ENCODE results near the gene RABEP2. TPM values are rescaled to one million over a fixed set of nuclear protein-coding genes. Genes with fewer than 3 reads are reported as not detected.

RABEP2 gene
- total and polyA plus RNA-seq, 2 donors (not counting 1 experiment from before 2014, with no cell fraction given): 5.9 to 22.6 TPM

DNA sequence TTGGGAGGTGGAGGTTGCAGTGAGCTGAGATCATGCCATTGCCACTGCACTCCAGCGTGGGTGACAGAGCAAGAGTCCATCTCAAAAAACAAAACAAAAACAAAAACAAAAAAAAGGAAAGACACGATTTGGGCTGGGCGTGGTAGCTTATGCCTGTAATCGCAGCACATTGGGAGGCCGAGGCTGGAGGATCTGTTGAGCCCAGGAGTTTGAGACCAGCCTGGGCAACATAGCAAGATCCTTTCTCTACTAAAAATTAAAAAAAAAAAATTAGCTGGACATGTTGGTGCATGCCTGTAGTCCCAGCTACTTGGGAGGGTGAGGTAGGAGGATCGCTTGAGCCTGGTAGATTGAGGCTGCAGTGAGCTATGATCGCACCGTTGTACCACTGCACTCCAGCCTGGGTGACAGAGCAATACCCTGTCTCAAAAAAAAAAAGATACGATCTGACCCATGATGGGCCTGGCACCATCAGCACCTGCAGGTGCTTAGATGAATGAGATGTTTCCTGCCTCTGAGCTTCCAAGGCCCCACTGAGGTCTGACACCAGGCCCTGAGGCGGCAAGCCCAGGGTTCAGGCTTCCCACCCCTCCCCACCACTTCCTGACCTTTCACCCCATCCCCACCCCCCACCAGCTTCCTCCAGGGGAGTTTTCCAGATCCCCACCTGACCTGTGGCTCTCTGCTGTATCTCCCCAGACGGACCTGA is 25.0 kb downstream of the RABEP2 start:
- DNase-seq (ENCODE audit: low read depth in 2 of 2): no peak
- Histone ChIP-seq H3K4me1 (ENCODE audit: control insufficient read depth, extremely low read depth, insufficient read depth, low read length) (no peaks in the 10 kb centered on the region), H3K79me2 (ENCODE audit: control insufficient read depth, insufficient read depth, low read length) (no peaks in the 10 kb centered on the region), H3K9me3 (ENCODE audit: control insufficient read depth, insufficient read depth, low read depth, low read length) (no peaks in the 10 kb centered on the region), H2AFZ (ENCODE audit: low read length) (no peak overlapping the region), H3K27ac (ENCODE audit: insufficient read depth, low read length) (no peak overlapping the region), H3K4me2 (ENCODE audit: extremely low read depth, insufficient read depth, low read length) (no peak overlapping the region), H3K4me3 (replicated peaks in 1 of 4; ENCODE audit: control extremely low read depth in 1 of 4, insufficient read depth in 1 of 4, low read depth in 3 of 4, low read length in 4 of 4) (no peak overlapping the region), H3K27me3 (ENCODE audit: control insufficient read depth, insufficient read depth, low read length) (no peaks in the 10 kb centered on the region), H3K9ac (ENCODE audit: insufficient read depth, low read length) (no peak overlapping the region), H3K36me3 (ENCODE audit: control insufficient read depth, insufficient read depth, low read length) (no peaks in the 10 kb centered on the region), H4K20me1 (ENCODE audit: control insufficient read depth, extremely low read depth, insufficient read depth, low read length) (no peaks in the 10 kb centered on the region)
- TF ChIP-seq, protein P1, sequence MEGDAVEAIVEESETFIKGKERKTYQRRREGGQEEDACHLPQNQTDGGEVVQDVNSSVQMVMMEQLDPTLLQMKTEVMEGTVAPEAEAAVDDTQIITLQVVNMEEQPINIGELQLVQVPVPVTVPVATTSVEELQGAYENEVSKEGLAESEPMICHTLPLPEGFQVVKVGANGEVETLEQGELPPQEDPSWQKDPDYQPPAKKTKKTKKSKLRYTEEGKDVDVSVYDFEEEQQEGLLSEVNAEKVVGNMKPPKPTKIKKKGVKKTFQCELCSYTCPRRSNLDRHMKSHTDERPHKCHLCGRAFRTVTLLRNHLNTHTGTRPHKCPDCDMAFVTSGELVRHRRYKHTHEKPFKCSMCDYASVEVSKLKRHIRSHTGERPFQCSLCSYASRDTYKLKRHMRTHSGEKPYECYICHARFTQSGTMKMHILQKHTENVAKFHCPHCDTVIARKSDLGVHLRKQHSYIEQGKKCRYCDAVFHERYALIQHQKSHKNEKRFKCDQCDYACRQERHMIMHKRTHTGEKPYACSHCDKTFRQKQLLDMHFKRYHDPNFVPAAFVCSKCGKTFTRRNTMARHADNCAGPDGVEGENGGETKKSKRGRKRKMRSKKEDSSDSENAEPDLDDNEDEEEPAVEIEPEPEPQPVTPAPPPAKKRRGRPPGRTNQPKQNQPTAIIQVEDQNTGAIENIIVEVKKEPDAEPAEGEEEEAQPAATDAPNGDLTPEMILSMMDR (conservative IDR thresholded peaks at IDR 0.05 in 1 of 2, IDR thresholded peaks at IDR 0.05 in 1 of 2; ENCODE audit: low read depth in 1 of 2, low read length in 2 of 2): no peak
- TF ChIP-seq EZH2 (IDR thresholded peaks at IDR 0.05; ENCODE audit: low read length, missing control alignments): no peak

DNA sequence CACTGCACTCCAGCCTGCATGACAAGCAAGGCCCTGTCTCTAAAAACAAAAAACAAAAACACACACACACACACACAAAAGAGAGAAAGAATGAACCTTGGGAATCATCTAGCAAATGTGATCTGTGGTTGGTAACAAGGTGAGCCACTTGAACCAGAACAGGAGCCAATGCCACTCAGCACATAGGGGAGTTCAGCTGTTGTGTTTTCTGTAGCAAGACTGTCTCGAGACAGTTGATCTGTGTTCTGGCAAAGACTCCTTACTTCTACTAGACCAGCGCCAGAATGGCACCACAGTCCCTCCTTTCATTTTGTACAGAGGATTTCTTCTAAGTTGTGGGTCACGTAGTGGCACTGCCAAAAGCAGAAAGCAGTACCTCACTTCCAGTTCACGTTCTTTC is 26.1 kb downstream of the RABEP2 start:
- Histone ChIP-seq H3K27ac (ENCODE audit: insufficient read depth, low read length) (no peak overlapping the region), H3K27me3 (ENCODE audit: control insufficient read depth, insufficient read depth, low read length) (no peaks in the 10 kb centered on the region), H3K4me1 (ENCODE audit: control insufficient read depth, extremely low read depth, insufficient read depth, low read length) (no peaks in the 10 kb centered on the region), H3K4me2 (ENCODE audit: extremely low read depth, insufficient read depth, low read length) (no peak overlapping the region), H3K79me2 (ENCODE audit: control insufficient read depth, insufficient read depth, low read length) (no peaks in the 10 kb centered on the region), H3K9ac (ENCODE audit: insufficient read depth, low read length) (no peak overlapping the region), H2AFZ (ENCODE audit: low read length) (no peak overlapping the region), H4K20me1 (ENCODE audit: control insufficient read depth, extremely low read depth, insufficient read depth, low read length) (no peaks in the 10 kb centered on the region), H3K9me3 (ENCODE audit: control insufficient read depth, insufficient read depth, low read depth, low read length) (no peaks in the 10 kb centered on the region), H3K36me3 (ENCODE audit: control insufficient read depth, insufficient read depth, low read length) (no peaks in the 10 kb centered on the region), H3K4me3 (replicated peaks in 1 of 4; ENCODE audit: control extremely low read depth in 1 of 4, insufficient read depth in 1 of 4, low read depth in 3 of 4, low read length in 4 of 4) (no peak overlapping the region)
- no peak for TF ChIP-seq EZH2 (IDR thresholded peaks at IDR 0.05; ENCODE audit: low read length, missing control alignments)
- no peak for DNase-seq (ENCODE audit: low read depth in 2 of 2)

DNA sequence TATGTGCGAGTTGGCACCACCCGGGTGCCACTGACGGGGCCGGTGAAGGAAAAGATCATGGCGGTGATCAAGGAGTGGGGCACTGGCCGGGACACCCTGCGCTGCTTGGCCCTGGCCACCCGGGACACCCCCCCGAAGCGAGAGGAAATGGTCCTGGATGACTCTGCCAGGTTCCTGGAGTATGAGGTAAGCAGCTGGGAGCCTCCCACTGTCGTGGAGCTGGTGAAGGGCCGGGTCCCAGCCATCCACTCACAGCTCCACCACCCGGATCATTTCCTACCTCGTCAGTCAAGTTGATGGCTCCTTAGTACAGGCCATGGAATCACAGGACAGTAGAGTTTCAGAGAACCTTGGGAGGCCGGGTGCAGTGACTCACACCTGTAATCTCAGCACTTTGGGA is 26.8 kb downstream of the RABEP2 start:
- no peak overlapping the region for H3K27ac ChIP-seq (ENCODE audit: insufficient read depth, low read length)
- DNase-seq (ENCODE audit: low read depth in 2 of 2): peak in 1 of 2 donors; percentile 10
- no peak overlapping the region for H2AFZ ChIP-seq (ENCODE audit: low read length)
- no peaks in the 10 kb centered on the region for H4K20me1 ChIP-seq (ENCODE audit: control insufficient read depth, extremely low read depth, insufficient read depth, low read length)
- no peak overlapping the region for H3K9ac ChIP-seq (ENCODE audit: insufficient read depth, low read length)
- no peak overlapping the region for H3K4me2 ChIP-seq (ENCODE audit: extremely low read depth, insufficient read depth, low read length)
- no peaks in the 10 kb centered on the region for H3K4me1 ChIP-seq (ENCODE audit: control insufficient read depth, extremely low read depth, insufficient read depth, low read length)
- no peaks in the 10 kb centered on the region for H3K36me3 ChIP-seq (ENCODE audit: control insufficient read depth, insufficient read depth, low read length)
- H3K4me3 ChIP-seq (replicated peaks in 1 of 4; ENCODE audit: control extremely low read depth in 1 of 4, insufficient read depth in 1 of 4, low read depth in 3 of 4, low read length in 4 of 4): no peak overlapping the region
- no peaks in the 10 kb centered on the region for H3K27me3 ChIP-seq (ENCODE audit: control insufficient read depth, insufficient read depth, low read length)
- no peaks in the 10 kb centered on the region for H3K79me2 ChIP-seq (ENCODE audit: control insufficient read depth, insufficient read depth, low read length)
- no peaks in the 10 kb centered on the region for H3K9me3 ChIP-seq (ENCODE audit: control insufficient read depth, insufficient read depth, low read depth, low read length)
- TF ChIP-seq, protein P1 (conservative IDR thresholded peaks at IDR 0.05 in 1 of 2, IDR thresholded peaks at IDR 0.05 in 1 of 2; ENCODE audit: low read depth in 1 of 2, low read length in 2 of 2): no peak
- TF ChIP-seq EZH2 (IDR thresholded peaks at IDR 0.05; ENCODE audit: low read length, missing control alignments): no peak
